ENCODE data around the gene IGFL2.

IGFL2 gene

DNA sequence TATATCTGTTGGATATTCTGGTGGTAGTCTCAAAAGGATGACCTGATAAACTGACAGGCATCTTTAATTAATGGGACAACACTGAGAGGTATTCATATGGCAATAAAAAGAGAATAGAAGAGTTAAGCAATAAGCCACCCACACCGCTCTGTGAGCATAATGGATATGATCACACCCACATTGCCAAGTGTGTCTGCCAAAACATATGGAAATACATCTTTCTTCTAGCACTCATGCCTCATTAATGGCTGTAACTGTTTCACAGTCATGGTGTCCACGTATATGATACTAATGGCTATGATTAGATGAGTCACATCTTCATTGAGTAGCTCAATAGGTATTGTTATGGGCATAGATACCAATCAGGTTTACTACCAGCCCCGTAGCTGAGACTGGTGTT, 36.7 kb upstream of the IGFL2 start:
- no peaks in the 10 kb centered on the region for H3K9me3 ChIP-seq
- H3K27me3 ChIP-seq: peaks cover 40% of the 10 kb centered on the region
- DNase-seq: no peak
- H3K36me3 ChIP-seq: no peaks in the 10 kb centered on the region
- H3K4me3 ChIP-seq (ENCODE audit: low read depth, low read length): no peak overlapping the region
- no peak for TF ChIP-seq CTCF (IDR thresholded peaks at IDR 0.05; ENCODE audit: low read depth, low read length)
- no peaks in the 10 kb centered on the region for H3K4me1 ChIP-seq

DNA sequence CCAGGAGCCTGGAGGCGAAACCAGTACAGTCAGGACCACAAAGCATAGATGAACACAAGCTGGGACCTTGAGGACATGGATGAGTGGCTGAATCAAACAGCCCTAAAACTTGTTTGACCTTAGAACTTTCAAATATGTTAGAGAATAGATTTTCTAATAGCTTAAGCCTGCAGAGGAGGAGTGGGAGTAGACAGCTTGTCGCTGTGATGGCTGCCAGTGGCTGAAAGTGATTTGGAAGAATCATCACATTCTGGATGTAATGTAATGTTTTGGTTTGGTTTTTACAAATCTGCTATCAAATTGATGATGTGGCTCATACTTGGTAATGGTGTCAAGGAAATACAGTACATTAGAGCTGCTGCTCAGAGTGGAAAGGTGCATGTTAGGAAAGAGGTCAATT, 35.5 kb upstream of the IGFL2 start:
- no peak for TF ChIP-seq CTCF (IDR thresholded peaks at IDR 0.05; ENCODE audit: low read depth, low read length)
- H3K9me3 ChIP-seq: no peaks in the 10 kb centered on the region
- H3K27me3 ChIP-seq: peaks cover 36% of the 10 kb centered on the region
- H3K4me1 ChIP-seq: no peaks in the 10 kb centered on the region
- H3K4me3 ChIP-seq (ENCODE audit: low read depth, low read length): no peak overlapping the region
- DNase-seq: no peak
- no peaks in the 10 kb centered on the region for H3K36me3 ChIP-seq

DNA sequence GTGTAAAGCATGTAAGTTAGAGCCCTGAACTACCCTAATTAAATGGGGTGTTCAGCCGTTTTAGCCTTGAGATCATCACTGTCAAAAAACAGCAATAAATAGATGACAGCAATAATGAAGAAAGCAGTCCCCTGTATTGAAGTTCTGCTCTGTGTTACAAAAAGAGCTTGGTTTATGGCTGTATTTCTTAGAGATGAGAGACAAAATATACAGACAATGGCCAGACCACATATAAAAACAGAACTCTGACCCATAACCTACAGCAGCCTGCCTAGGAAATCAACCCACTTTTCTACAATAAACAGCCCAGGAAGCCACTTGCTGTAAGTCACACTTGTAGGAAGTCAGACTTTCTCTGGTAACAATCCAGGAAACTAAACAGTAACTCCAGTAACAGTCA, 34.3 kb upstream of the IGFL2 start:
- DNase-seq: no peak
- H3K36me3 ChIP-seq: no peaks in the 10 kb centered on the region
- no peaks in the 10 kb centered on the region for H3K4me1 ChIP-seq
- no peak overlapping the region for H3K4me3 ChIP-seq (ENCODE audit: low read depth, low read length)
- no peaks in the 10 kb centered on the region for H3K9me3 ChIP-seq
- TF ChIP-seq CTCF (IDR thresholded peaks at IDR 0.05; ENCODE audit: low read depth, low read length): no peak
- peaks cover 29% of the 10 kb centered on the region for H3K27me3 ChIP-seq

- peak; percentile 15 for DNase-seq
- Histone ChIP-seq H3K4me1 (no peaks in the 10 kb centered on the region), H3K4me3 (ENCODE audit: low read depth, low read length) (no peak overlapping the region), H3K27me3 (peaks cover 21% of the 10 kb centered on the region), H3K36me3 (no peaks in the 10 kb centered on the region), H3K9me3 (no peaks in the 10 kb centered on the region)
- TF ChIP-seq CTCF (IDR thresholded peaks at IDR 0.05; ENCODE audit: low read depth, low read length): no peak
Measured at GRCh38 chr19:46115396-46116106, 32.5 kb upstream of the IGFL2 start.

DNA sequence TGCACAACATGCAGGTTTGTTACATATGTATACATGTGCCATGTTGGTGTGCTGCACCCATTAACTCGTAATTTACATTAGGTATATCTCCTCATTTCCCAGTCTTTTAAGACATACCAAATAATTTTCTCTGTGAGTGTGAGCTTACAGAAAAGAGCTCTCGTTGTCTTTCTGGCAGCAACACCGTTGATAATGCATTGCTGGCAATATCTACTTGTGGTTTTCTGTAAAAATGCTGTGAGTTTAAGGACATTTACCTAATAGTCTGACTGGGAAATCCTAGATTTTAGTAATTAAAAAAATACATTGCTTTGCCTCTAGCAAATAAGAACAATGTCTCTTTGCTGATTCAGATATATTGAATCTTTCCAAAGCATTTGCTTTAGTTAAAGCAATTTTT, 31.9 kb upstream of the IGFL2 start:
- H3K27me3 ChIP-seq: peaks cover 18% of the 10 kb centered on the region
- no peaks in the 10 kb centered on the region for H3K4me1 ChIP-seq
- DNase-seq: no peak
- H3K9me3 ChIP-seq: no peaks in the 10 kb centered on the region
- no peak overlapping the region for H3K4me3 ChIP-seq (ENCODE audit: low read depth, low read length)
- TF ChIP-seq CTCF (IDR thresholded peaks at IDR 0.05; ENCODE audit: low read depth, low read length): no peak
- H3K36me3 ChIP-seq: no peaks in the 10 kb centered on the region

- TF ChIP-seq CTCF (IDR thresholded peaks at IDR 0.05; ENCODE audit: low read depth, low read length): no peak
- peaks cover 8% of the 10 kb centered on the region for H3K27me3 ChIP-seq
- no peak for DNase-seq
- no peaks in the 10 kb centered on the region for H3K4me1 ChIP-seq
- no peaks in the 10 kb centered on the region for H3K9me3 ChIP-seq
- H3K36me3 ChIP-seq: no peaks in the 10 kb centered on the region
- no peak overlapping the region for H3K4me3 ChIP-seq (ENCODE audit: low read depth, low read length)
Measured at GRCh38 chr19:46118136-46118535, 29.9 kb upstream of the IGFL2 start.
